H9 (cell line): ENCODE data around the gene CLTCL1. TPM values are rescaled to one million over a fixed set of nuclear protein-coding genes. Genes with fewer than 3 reads are reported as not detected.

Experiments used
- DNase-seq: peaks from one replicate; pipeline ENCODE4 v3.0.0-alpha.2; 2017
- H2AFZ ChIP-seq: one replicate; pipeline ENCODE4 v1.6.1; 2013; ENCODE audit warnings: mild to moderate bottlenecking, low read length, control low read depth, moderate library complexity
- H2AK5ac ChIP-seq: 2 replicates; pipeline ENCODE4 v1.6.1; 2013; ENCODE audit warnings: low read length, control low read depth, mixed read lengths; ENCODE audit not compliant: insufficient read length
- H2BK120ac ChIP-seq: one replicate; pipeline ENCODE4 v1.6.1; 2013; ENCODE audit warnings: low read depth, mild to moderate bottlenecking, low read length, control low read depth, inconsistent platforms; ENCODE audit not compliant: poor library complexity, severe bottlenecking
- H2BK12ac ChIP-seq: 2 replicates; pipeline ENCODE4 v1.6.1; 2013; ENCODE audit warnings: low read length, control low read depth, mixed read lengths, low read depth; ENCODE audit not compliant: insufficient read length
- H2BK15ac ChIP-seq: 2 replicates; pipeline ENCODE4 v1.6.1; 2013; ENCODE audit warnings: low read depth, low read length, control low read depth
- H2BK20ac ChIP-seq: one replicate; pipeline ENCODE4 v1.6.1; 2013; ENCODE audit warnings: low read depth, mild to moderate bottlenecking, low read length, control low read depth, inconsistent platforms; ENCODE audit not compliant: poor library complexity, severe bottlenecking
- H2BK5ac ChIP-seq: 2 replicates; pipeline ENCODE4 v1.6.1; 2013; ENCODE audit warnings: low read length, control low read depth, mixed read lengths; ENCODE audit not compliant: insufficient read length
- H3K14ac ChIP-seq: 2 replicates; pipeline ENCODE4 v1.6.1; 2013; ENCODE audit warnings: low read length, control low read depth; ENCODE audit not compliant: insufficient read depth
- H3K18ac ChIP-seq: 2 replicates; pipeline ENCODE4 v1.6.1; 2013; ENCODE audit warnings: low read depth, mild to moderate bottlenecking, mixed read lengths, low read length, control low read depth; ENCODE audit not compliant: insufficient read length
- H3K23ac ChIP-seq: 2 replicates; pipeline ENCODE4 v1.6.1; 2013; ENCODE audit warnings: low read length, control low read depth, mixed read lengths, low read depth; ENCODE audit not compliant: insufficient read length
- H3K23me2 ChIP-seq: 2 replicates; pipeline ENCODE4 v1.6.1; 2013; ENCODE audit warnings: low read depth, mild to moderate bottlenecking, mixed read lengths, low read length, control low read depth; ENCODE audit not compliant: insufficient read length, poor library complexity, severe bottlenecking
- H3K27ac ChIP-seq: 2 replicates; pipeline ENCODE4 v1.5.1; 2013; ENCODE audit warnings: low read length, control low read depth, mixed read lengths, low read depth; ENCODE audit not compliant: insufficient read length
- H3K27me3 ChIP-seq: 2 replicates; pipeline ENCODE4 v1.6.1; 2013; ENCODE audit warnings: low read length, control low read depth, inconsistent platforms; ENCODE audit not compliant: insufficient read depth
- H3K4ac ChIP-seq: 2 replicates; pipeline ENCODE4 v1.6.1; 2013; ENCODE audit warnings: low read depth, mild to moderate bottlenecking, control low read depth, inconsistent platforms, low read length, moderate library complexity
- H3K4me1 ChIP-seq: 2 replicates; pipeline ENCODE4 v1.6.1; 2013; ENCODE audit warnings: low read length, control low read depth, inconsistent platforms; ENCODE audit not compliant: insufficient read depth
- H3K4me2 ChIP-seq: 2 replicates; pipeline ENCODE4 v1.6.1; 2013; ENCODE audit warnings: low read length, control low read depth, mixed read lengths; ENCODE audit not compliant: insufficient read length, insufficient read depth
- H3K56ac ChIP-seq: 2 replicates; pipeline ENCODE4 v1.6.1; 2013; ENCODE audit warnings: low read depth, mild to moderate bottlenecking, mixed read lengths, low read length, control low read depth; ENCODE audit not compliant: insufficient read length
- H3K79me1 ChIP-seq: 2 replicates; pipeline ENCODE4 v1.6.1; 2013; ENCODE audit warnings: low read depth, mild to moderate bottlenecking, moderate library complexity, low read length, control low read depth, inconsistent platforms; ENCODE audit not compliant: insufficient read depth, poor library complexity, severe bottlenecking
- H3K79me2 ChIP-seq: 2 replicates; pipeline ENCODE4 v1.6.1; 2013; ENCODE audit warnings: low read length, control low read depth, inconsistent platforms; ENCODE audit not compliant: insufficient read depth
- H3K9ac ChIP-seq: 2 replicates; pipeline ENCODE4 v1.6.1; 2013; ENCODE audit warnings: low read length, control low read depth, mixed read lengths; ENCODE audit not compliant: insufficient read length; ENCODE audit errors: extremely low read depth
- H3K9me3 ChIP-seq: one replicate; pipeline ENCODE4 v1.6.1; 2013; ENCODE audit warnings: low read depth, low read length, inconsistent platforms; ENCODE audit not compliant: control insufficient read depth
- H3T11ph ChIP-seq: one replicate; pipeline ENCODE4 v1.6.1; 2013; ENCODE audit warnings: mild to moderate bottlenecking, low read length, control low read depth, inconsistent platforms
- H4K20me1 ChIP-seq: one replicate; pipeline ENCODE4 v1.6.1; 2013; ENCODE audit not compliant: control insufficient read depth, insufficient read length, insufficient read depth
- H4K5ac ChIP-seq: 2 replicates; pipeline ENCODE4 v1.6.1; 2013; ENCODE audit warnings: low read depth, mild to moderate bottlenecking, mixed read lengths, low read length, control low read depth; ENCODE audit not compliant: insufficient read length
- H4K8ac ChIP-seq: replicated peaks from 2 replicates; pipeline ENCODE4 v1.6.1; 2013; ENCODE audit warnings: low read length, control low read depth, mixed read lengths, low read depth; ENCODE audit not compliant: insufficient read length
- H4K91ac ChIP-seq: 2 replicates; pipeline ENCODE4 v1.6.1; 2013; ENCODE audit warnings: low read depth, mild to moderate bottlenecking, moderate library complexity, mixed read lengths, low read length, control low read depth; ENCODE audit not compliant: insufficient read length
- H3K27ac Mint-ChIP-seq, 3 experiments: 2 replicates in 2 of 3; 3 replicates in 1 of 3; pipeline ENCODE4 v1.8.0; 2020 to 2021; ENCODE audit warnings: mixed read lengths in 3 of 3, mild to moderate bottlenecking in 1 of 3, moderate library complexity in 1 of 3
- H3K27me3 Mint-ChIP-seq: 2 replicates; pipeline ENCODE4 v1.8.0; 2021; ENCODE audit warnings: low read depth, mild to moderate bottlenecking, moderate library complexity, mixed read lengths
- H3K36me3 Mint-ChIP-seq, 3 experiments: 2 replicates in 2 of 3; 3 replicates in 1 of 3; pipeline ENCODE4 v1.8.0; 2020 to 2021; ENCODE audit warnings: low read depth in 3 of 3, mixed read lengths in 3 of 3; ENCODE audit not compliant: insufficient read depth in 1 of 3
- H3K4me1 Mint-ChIP-seq, 2 experiments: 2 replicates each; pipeline ENCODE4 v1.8.0; 2020; ENCODE audit warnings: mixed read lengths in 2 of 2
- H3K4me3 Mint-ChIP-seq, 2 experiments: 2 replicates in 1 of 2; 3 replicates in 1 of 2; pipeline ENCODE4 v1.8.0; 2020 to 2021; ENCODE audit warnings: mild to moderate bottlenecking in 2 of 2, mixed read lengths in 2 of 2, moderate library complexity in 1 of 2
- H3K9me3 Mint-ChIP-seq, 2 experiments: 2 replicates in 1 of 2; 3 replicates in 1 of 2; pipeline ENCODE4 v1.8.0; 2020; ENCODE audit warnings: mild to moderate bottlenecking in 2 of 2, mixed read lengths in 2 of 2, moderate library complexity in 1 of 2
- WGBS: extraction: QIAGEN DNeasy Blood & Tissue Kit; methylation state at CpG from one replicate; pipeline ENCODE4 v1.1.7; 2013; ENCODE audit warnings: missing lambda C conversion rate, low lambda C conversion rate, mixed read lengths; ENCODE audit not compliant: insufficient read length; ENCODE audit errors: extremely low coverage; 5-methylcytosine and 5-hydroxymethylcytosine counted together
- total RNA-seq: library from RNA; stranded (reverse); gene quantifications from 2 replicates; pipeline ENCODE4 v1.2.1, GENCODE V29; 2021
- TF ChIP-seq, protein P1 (sequence below): fragments of 200-600 bp; sonication (generic); conservative IDR thresholded peaks from 3 replicates; pipeline ENCODE4 v1.8.0; 2021; ENCODE audit warnings: antibody characterized with exemption, mild to moderate bottlenecking

Gene CLTCL1
- total RNA-seq, 1 experiment from 2014 or later = 11.1 TPM

DNA sequence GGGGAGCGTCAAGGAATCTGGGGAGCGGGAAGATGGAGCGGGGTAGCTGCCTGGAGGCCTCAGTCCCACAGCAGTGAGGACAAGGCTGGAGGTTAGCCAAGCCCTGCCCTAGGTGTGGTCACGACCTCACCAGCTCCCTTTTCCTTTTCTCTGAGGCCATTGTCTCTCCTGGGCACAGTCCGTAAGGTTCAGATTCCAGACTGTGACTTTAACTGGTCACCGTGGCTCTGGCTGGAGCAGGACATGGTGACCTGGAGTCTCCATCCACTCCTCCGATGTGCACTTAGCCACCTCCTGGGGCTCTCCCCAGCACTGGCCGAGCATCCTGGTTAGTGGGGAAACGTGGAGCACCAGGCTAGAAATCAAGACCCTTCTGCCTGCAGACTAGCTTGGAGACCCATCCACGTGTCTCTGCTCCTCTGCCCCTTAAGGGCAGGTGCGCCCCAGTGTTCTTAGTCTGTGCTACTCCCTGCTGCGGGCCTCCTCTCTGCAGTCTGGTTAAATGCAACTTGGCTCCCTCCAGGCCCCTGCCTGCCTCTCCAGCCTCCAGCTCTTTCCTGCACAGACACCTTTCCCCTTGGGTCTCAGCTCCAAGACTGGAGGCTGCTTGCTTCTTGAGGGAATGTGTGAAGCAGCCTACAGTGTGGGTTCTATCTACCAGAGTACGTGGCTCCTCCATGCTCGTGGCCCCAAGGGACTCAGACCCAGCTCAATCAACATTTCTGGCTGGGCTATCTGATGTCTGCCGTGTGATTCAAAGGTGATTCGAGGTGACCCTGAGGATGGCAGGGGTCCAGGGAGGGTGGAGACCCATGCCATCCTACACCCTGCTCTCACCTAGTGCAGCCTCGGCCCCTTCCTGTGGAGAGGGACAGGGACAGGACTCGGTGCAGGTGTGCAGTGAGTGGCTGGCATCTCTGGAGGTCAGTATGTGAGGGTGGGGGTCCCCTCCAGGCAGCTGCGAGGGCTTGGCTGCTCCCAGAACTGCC is 118.2 kb downstream of the CLTCL1 start:
- Histone ChIP-seq H4K20me1 (peaks cover 2% of the 10 kb centered on the region), H3K9me3 (no peaks in the 10 kb centered on the region), H4K5ac (no peak overlapping the region), H3K79me1 (peaks cover 6% of the 10 kb centered on the region), H4K91ac (no peak overlapping the region), H2BK5ac (no peak overlapping the region), H3K27ac (no peak overlapping the region), H3K4me1 (peaks cover 3% of the 10 kb centered on the region; the same call in 1 of the 2 replicates), H2BK120ac (no peak overlapping the region), H3K14ac (no peak overlapping the region), H3T11ph (no peak overlapping the region), H2BK12ac (no peak overlapping the region), H3K4me2 (peak overlapping the region; percentile 95), H3K9ac (peak overlapping the region; percentile 2), H2AK5ac (no peak overlapping the region), H2BK20ac (no peak overlapping the region), H2BK15ac (no peak overlapping the region), H3K23me2 (peaks cover 15% of the 10 kb centered on the region), H3K56ac (no peak overlapping the region), H4K8ac (no peak overlapping the region), H3K23ac (no peak overlapping the region), H3K4ac (no peak overlapping the region), H3K79me2 (peaks cover 10% of the 10 kb centered on the region; the same call in 1 of the 2 replicates), H3K27me3 (peaks cover 4% of the 10 kb centered on the region; the same call in 1 of the 2 replicates), H2AFZ (no peak overlapping the region), H3K18ac (no peak overlapping the region)
- Mint-ChIP-seq H3K27ac (peak overlapping the region; percentile 82 to 97 (median 90); a peak in 5 of 7 replicates), H3K9me3 (no peaks in the 10 kb centered on the region), H3K27me3 (peaks cover 31% of the 10 kb centered on the region), H3K4me3 (peak overlapping the region; percentile 93 to 95), H3K4me1 (peaks cover 46 to 61% of the 10 kb centered on the region in 2 experiments), H3K36me3 (peaks cover 0 to 22% (median 15%) of the 10 kb centered on the region in 3 experiments; a peak in 5 of 7 replicates)
- no CpG with 5 or more reads among the region's 19 CpGs for WGBS
- no peak for DNase-seq
- TF ChIP-seq, protein P1, sequence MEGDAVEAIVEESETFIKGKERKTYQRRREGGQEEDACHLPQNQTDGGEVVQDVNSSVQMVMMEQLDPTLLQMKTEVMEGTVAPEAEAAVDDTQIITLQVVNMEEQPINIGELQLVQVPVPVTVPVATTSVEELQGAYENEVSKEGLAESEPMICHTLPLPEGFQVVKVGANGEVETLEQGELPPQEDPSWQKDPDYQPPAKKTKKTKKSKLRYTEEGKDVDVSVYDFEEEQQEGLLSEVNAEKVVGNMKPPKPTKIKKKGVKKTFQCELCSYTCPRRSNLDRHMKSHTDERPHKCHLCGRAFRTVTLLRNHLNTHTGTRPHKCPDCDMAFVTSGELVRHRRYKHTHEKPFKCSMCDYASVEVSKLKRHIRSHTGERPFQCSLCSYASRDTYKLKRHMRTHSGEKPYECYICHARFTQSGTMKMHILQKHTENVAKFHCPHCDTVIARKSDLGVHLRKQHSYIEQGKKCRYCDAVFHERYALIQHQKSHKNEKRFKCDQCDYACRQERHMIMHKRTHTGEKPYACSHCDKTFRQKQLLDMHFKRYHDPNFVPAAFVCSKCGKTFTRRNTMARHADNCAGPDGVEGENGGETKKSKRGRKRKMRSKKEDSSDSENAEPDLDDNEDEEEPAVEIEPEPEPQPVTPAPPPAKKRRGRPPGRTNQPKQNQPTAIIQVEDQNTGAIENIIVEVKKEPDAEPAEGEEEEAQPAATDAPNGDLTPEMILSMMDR = no peak
